ENCODE measurements around the gene AGAP1.

The AGAP1 gene

GRCh38 chr2:236162882-236163470 lies 669.1 kb downstream of the AGAP1 start:
- no peak for DNase-seq (ENCODE audit: low read depth)

- DNase-seq (ENCODE audit: low read depth), result no peak
Observed at GRCh38 chr2:236163471-236164200, 669.8 kb downstream of the AGAP1 start.

- DNase-seq (ENCODE audit: low read depth), result no peak
Observed at GRCh38 chr2:236164201-236164924, 670.5 kb downstream of the AGAP1 start.

- DNase-seq (ENCODE audit: low read depth), result no peak
Observed at GRCh38 chr2:236164925-236165841, 671.3 kb downstream of the AGAP1 start.

- no peak for DNase-seq (ENCODE audit: low read depth)
Observed at GRCh38 chr2:236165842-236166795, 672.3 kb downstream of the AGAP1 start.

GRCh38 chr2:236166796-236167296 lies 673.0 kb downstream of the AGAP1 start:
- no peak for DNase-seq (ENCODE audit: low read depth)

- no peak for DNase-seq (ENCODE audit: low read depth)
Observed at GRCh38 chr2:236167297-236168109, 673.7 kb downstream of the AGAP1 start.

- no peak for DNase-seq (ENCODE audit: low read depth)
Observed at GRCh38 chr2:236168110-236169080, 674.6 kb downstream of the AGAP1 start, which contains the start of gene GBX2. GBX2 (minus strand) TSS chr2:236168386; CDS start chr2:236167971, 415 bp downstream.

- DNase-seq (ENCODE audit: low read depth), result no peak
Observed at GRCh38 chr2:236169151-236169721, 675.4 kb downstream of the AGAP1 start.

- DNase-seq (ENCODE audit: low read depth), result no peak
Observed at GRCh38 chr2:236169741-236170589, 676.1 kb downstream of the AGAP1 start.

GRCh38 chr2:236170590-236171165 lies 676.8 kb downstream of the AGAP1 start:
- no peak for DNase-seq (ENCODE audit: low read depth)

- DNase-seq (ENCODE audit: low read depth), result no peak
Observed at GRCh38 chr2:236171181-236171679, 677.4 kb downstream of the AGAP1 start.

GRCh38 chr2:236171680-236172254 lies 677.9 kb downstream of the AGAP1 start:
- no peak for DNase-seq (ENCODE audit: low read depth)

GRCh38 chr2:236172255-236173035 lies 678.6 kb downstream of the AGAP1 start:
- no peak for DNase-seq (ENCODE audit: low read depth)

GRCh38 chr2:236173036-236173728 lies 679.3 kb downstream of the AGAP1 start:
- DNase-seq (ENCODE audit: low read depth), result no peak

All from activated T-helper 9 cell treated with anti-CD3 and anti-CD28 coated beads, Interleukin-2, amount 50 U/mL, for 16 hours (primary cell).